ENCODE data around the gene MCU. TPM values are rescaled to one million over a fixed set of nuclear protein-coding genes. Genes with fewer than 3 reads are reported as not detected.

MCU gene
- total and polyA plus RNA-seq, 10 donors = 7.2 to 29.2 (median 19.4) TPM

DNA sequence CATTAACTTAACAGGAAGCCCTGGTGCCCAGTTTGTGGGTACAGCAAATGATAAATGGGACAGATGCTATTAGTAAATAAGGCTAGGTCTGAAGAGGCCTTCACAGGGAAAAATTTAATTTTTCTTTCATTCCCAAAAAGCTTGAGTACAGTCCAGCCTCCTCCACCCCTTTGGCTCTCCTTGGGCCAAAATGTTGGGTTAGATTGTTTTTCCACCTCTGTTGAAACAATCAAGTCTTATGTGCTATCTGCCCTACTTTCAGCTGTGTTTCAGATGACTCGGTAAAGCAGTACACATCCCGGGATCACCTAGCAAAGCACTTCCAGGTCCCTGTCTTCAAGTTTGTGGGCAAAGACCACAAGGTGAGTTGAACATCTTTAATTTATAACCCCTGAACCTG is 238.3 kb downstream of the MCU start:
- Histone ChIP-seq H3K27me3 (replicated peaks in 1 of 7) (no peaks in the 10 kb centered on the region), H3K27ac (no peak overlapping the region), H3K4me1 (peaks cover 0 to 3% (median 0%) of the 10 kb centered on the region in 6 donors), H3K9me3 (no peaks in the 10 kb centered on the region), H3K4me3 (no peak overlapping the region), H3K36me3 (peaks cover 0 to 22% (median 0%) of the 10 kb centered on the region in 6 donors)
- WGBS, 5 donors = 91 to 96% (median 95%) methylated on average over 2 of the region's 2 CpGs
- TF ChIP-seq POLR2AphosphoS5 (IDR thresholded peaks at IDR 0.05) (no peak), POLR2A (IDR thresholded peaks at IDR 0.05) (no peak)
- TF ChIP-seq, protein P1, sequence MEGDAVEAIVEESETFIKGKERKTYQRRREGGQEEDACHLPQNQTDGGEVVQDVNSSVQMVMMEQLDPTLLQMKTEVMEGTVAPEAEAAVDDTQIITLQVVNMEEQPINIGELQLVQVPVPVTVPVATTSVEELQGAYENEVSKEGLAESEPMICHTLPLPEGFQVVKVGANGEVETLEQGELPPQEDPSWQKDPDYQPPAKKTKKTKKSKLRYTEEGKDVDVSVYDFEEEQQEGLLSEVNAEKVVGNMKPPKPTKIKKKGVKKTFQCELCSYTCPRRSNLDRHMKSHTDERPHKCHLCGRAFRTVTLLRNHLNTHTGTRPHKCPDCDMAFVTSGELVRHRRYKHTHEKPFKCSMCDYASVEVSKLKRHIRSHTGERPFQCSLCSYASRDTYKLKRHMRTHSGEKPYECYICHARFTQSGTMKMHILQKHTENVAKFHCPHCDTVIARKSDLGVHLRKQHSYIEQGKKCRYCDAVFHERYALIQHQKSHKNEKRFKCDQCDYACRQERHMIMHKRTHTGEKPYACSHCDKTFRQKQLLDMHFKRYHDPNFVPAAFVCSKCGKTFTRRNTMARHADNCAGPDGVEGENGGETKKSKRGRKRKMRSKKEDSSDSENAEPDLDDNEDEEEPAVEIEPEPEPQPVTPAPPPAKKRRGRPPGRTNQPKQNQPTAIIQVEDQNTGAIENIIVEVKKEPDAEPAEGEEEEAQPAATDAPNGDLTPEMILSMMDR (IDR thresholded peaks at IDR 0.05 in 8 of 11, conservative IDR thresholded peaks at IDR 0.05 in 3 of 11) = no peak
- no peak for DNase-seq
- intact Hi-C loops (cut with DNase I; ENCODE audit: low total_unique reads) = no loop called here

DNA sequence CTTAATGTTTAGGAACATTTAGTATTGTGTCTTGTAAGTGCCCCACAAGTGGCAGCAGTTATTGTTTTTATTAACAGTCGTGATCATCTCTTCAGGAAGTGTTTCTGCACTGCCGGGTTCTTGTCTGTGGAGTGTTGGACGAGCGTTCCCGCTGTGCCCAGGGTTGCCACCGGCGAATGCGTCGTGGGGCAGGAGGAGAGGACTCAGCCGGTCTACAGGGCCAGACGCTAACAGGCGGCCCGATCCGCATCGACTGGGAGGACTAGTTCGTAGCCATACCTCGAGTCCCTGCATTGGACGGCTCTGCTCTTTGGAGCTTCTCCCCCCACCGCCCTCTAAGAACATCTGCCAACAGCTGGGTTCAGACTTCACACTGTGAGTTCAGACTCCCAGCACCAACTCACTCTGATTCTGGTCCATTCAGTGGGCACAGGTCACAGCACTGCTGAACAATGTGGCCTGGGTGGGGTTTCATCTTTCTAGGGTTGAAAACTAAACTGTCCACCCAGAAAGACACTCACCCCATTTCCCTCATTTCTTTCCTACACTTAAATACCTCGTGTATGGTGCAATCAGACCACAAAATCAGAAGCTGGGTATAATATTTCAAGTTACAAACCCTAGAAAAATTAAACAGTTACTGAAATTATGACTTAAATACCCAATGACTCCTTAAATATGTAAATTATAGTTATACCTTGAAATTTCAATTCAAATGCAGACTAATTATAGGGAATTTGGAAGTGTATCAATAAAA is 240.5 kb downstream of the MCU start:
- TF ChIP-seq POLR2AphosphoS5 (IDR thresholded peaks at IDR 0.05) (no peak), POLR2A (IDR thresholded peaks at IDR 0.05) (no peak)
- TF ChIP-seq, protein P1 (IDR thresholded peaks at IDR 0.05 in 8 of 11, conservative IDR thresholded peaks at IDR 0.05 in 3 of 11) = no peak
- no peak overlapping the region for H3K27ac ChIP-seq
- peaks cover 0 to 2% (median 0%) of the 10 kb centered on the region in 6 donors for H3K4me1 ChIP-seq
- no peaks in the 10 kb centered on the region for H3K27me3 ChIP-seq (replicated peaks in 1 of 7)
- peaks cover 0 to 18% (median 0%) of the 10 kb centered on the region in 6 donors for H3K36me3 ChIP-seq
- intact Hi-C loops (cut with DNase I; ENCODE audit: low total_unique reads) = no loop called here
- H3K9me3 ChIP-seq = no peaks in the 10 kb centered on the region
- H3K4me3 ChIP-seq = no peak overlapping the region
- no peak for DNase-seq
- WGBS, 5 donors = 89 to 93% (median 90%) methylated on average over 19 to 20 of the region's 20 CpGs

DNA sequence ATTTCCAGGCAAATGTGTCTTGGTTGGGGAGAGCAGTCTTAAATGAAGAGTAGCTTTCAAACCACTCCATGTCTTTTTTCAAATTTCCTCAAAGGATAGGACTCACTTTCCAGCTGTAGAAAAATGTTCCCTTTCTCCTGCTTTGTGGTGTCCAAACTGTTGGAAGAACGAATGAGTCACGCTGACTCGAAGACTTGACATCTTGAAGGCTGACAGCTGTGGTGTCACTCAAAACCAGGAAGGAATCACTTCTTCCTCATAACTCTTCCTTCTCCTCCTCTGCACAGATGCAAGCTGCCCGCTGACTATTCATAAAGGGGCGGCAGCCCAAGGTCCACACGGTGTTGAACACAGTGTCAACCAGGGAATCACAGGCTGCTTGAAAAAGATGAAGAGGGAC is 243.4 kb downstream of the MCU start:
- no peak overlapping the region for H3K4me3 ChIP-seq
- intact Hi-C loops (cut with DNase I; ENCODE audit: low total_unique reads) = no loop called here
- no peak for TF ChIP-seq POLR2AphosphoS5 (IDR thresholded peaks at IDR 0.05)
- no peak for TF ChIP-seq POLR2A (IDR thresholded peaks at IDR 0.05)
- TF ChIP-seq, protein P1 (IDR thresholded peaks at IDR 0.05 in 8 of 11, conservative IDR thresholded peaks at IDR 0.05 in 3 of 11) = no peak
- H3K36me3 ChIP-seq = peaks cover 0 to 18% (median 0%) of the 10 kb centered on the region in 6 donors
- H3K27me3 ChIP-seq (replicated peaks in 1 of 7) = no peaks in the 10 kb centered on the region
- H3K4me1 ChIP-seq = no peaks in the 10 kb centered on the region
- no peak for DNase-seq
- no peaks in the 10 kb centered on the region for H3K9me3 ChIP-seq
- H3K27ac ChIP-seq = no peak overlapping the region
- 86 to 93% (median 90%) methylated on average over 6 of the region's 6 CpGs for WGBS, 5 donors

Small RNA genes within 50 kb of the gene (microRNA-seq; reads per million reads assigned to microRNA genes)
- 0 to 2.5 (median 0.28) reads per million in 3 donors for gene MIR4676

Small RNA genes within 50 kb of the gene (small RNA-seq; reads per million reads assigned to genes)
- 0 to 0.45 (median 0) reads per million in 4 donors for gene MIR4676
- 0 reads per million in 4 donors for gene RF00019

Other genes with a start within 250 kb of the MCU start
- gene MICU1, start 66.1 kb upstream of the MCU start, total RNA-seq = 10 to 100 TPM; 44.9 to 58.4 (median 48.5) TPM
- gene MICU1, start 66.1 kb upstream of the MCU start, polyA plus RNA-seq = 10 to 100 TPM; 16.4 to 24.8 (median 20.4) TPM
- 10 to 100 TPM in 6 of 7 donors, 1 to 10 TPM in 1; 5.4 to 90.9 (median 36.8) TPM for gene OIT3, start 201.6 kb downstream of the MCU start, total RNA-seq
- gene OIT3, start 201.6 kb downstream of the MCU start, polyA plus RNA-seq = 1 to 10 TPM in 2 of 3 donors, under 1 TPM in 1; 0.33 to 4.6 (median 3.8) TPM

Data from spleen (tissue), 11 donors.